HCT116 (cell line): ENCODE results near the gene B4GALT4. TPM values are rescaled to one million over a fixed set of nuclear protein-coding genes. Genes with fewer than 3 reads are reported as not detected.

Experiments
- ATAC-seq: fragments of 200-7000 bp; cut with Tn5 transposase; 2 replicates; pipeline ENCODE4 v1.9.1; 2020; ENCODE audit warnings: mild to moderate bottlenecking, moderate library complexity
- BruUV-seq: library from RNA; stranded (reverse); fragments of 400-500 nt; replicated peaks from 2 replicates; lab custom pipeline; 2021; lab: Mats Ljungman, UMichigan
- CTCF ChIA-PET: fragments of 300-600 bp; sonication (Branson Sonifier 250); formaldehyde crosslinking; loops from one replicate; lab custom pipeline; 2021; ENCODE audit warnings: antibody characterized with exemption; lab: Charles Lee
- POLR2A ChIA-PET: fragments of 300-600, 350-600 bp; sonication (Branson Sonifier 250); formaldehyde crosslinking; loops from one replicate; lab custom pipeline; 2021; ENCODE audit warnings: antibody characterized with exemption; lab: Charles Lee
- RAD21 ChIA-PET, 2 experiments: fragments of 300-600 bp; sonication (Branson Sonifier 250); formaldehyde crosslinking; loops; one replicate each; lab custom pipeline; 2023; ENCODE audit warnings: low total read pairs in 2 of 2; ENCODE audit not compliant: uncharacterized antibody in 2 of 2, unreplicated experiment in 2 of 2, low non-redundant PET in 1 of 2; lab: Charles Lee
- DNase-seq: peaks from one replicate; pipeline ENCODE4 v3.0.0-alpha.2; 2010; ENCODE audit warnings: low read depth, low spot score
- H2AFZ ChIP-seq: fragments of 200-600 bp; shearing (Covaris generic), sonication (generic); 2 replicates; pipeline ENCODE4 v1.6.1; 2017; ENCODE audit warnings: low read depth, mixed run types, mixed read lengths, antibody characterized with exemption, low read length; ENCODE audit not compliant: poor library complexity, severe bottlenecking
- H3K27ac ChIP-seq: 2 replicates; pipeline ENCODE4 v1.5.1; 2012; ENCODE audit warnings: low read depth, low read length
- H3K27me3 ChIP-seq: fragments of 200-600 bp; sonication (generic); 2 replicates; pipeline ENCODE4 v1.6.1; 2016; ENCODE audit warnings: mixed run types, low read length, mixed read lengths; ENCODE audit not compliant: insufficient read depth
- H3K36me3 ChIP-seq, 2 experiments: fragments of 200-500 bp in 1 of 2; fragments of 200-600 bp in 1 of 2; sonication (Bioruptor generic) in 1 of 2; sonication (generic) in 1 of 2; 2 replicates each; pipeline versions ENCODE4 v1.5.1 to v1.6.1; 2014 to 2016; ENCODE audit warnings: low read length in 2 of 2, inconsistent platforms in 1 of 2, mixed read lengths in 1 of 2, mixed run types in 1 of 2; ENCODE audit not compliant: insufficient read depth in 2 of 2, control insufficient read depth in 1 of 2
- H3K4me1 ChIP-seq, 2 experiments: fragments of 200-600 bp in 1 of 2; sonication (generic) in 1 of 2; 2 replicates each; pipeline versions ENCODE4 v1.5.1 to v1.6.1; 2012 to 2017; ENCODE audit warnings: low read length in 2 of 2, inconsistent platforms in 1 of 2, mild to moderate bottlenecking in 1 of 2, mixed read lengths in 1 of 2, mixed run types in 1 of 2, moderate library complexity in 1 of 2; ENCODE audit not compliant: insufficient read depth in 2 of 2, control insufficient read depth in 1 of 2
- H3K4me2 ChIP-seq: fragments of 200-600 bp; sonication (generic); 2 replicates; pipeline ENCODE4 v1.6.1; 2017; ENCODE audit warnings: mixed run types, low read length, mixed read lengths
- H3K4me3 ChIP-seq, 2 experiments: fragments of 200-600 bp in 1 of 2; sonication (generic) in 1 of 2; replicated peaks in 1 of 2; 2 replicates each; pipeline ENCODE4 v1.5.1; 2011 to 2016; ENCODE audit warnings: low read length in 2 of 2, control low read depth in 1 of 2, low read depth in 1 of 2, mild to moderate bottlenecking in 1 of 2, mixed read lengths in 1 of 2, mixed run types in 1 of 2
- H3K79me2 ChIP-seq: fragments of 200-600 bp; sonication (generic); 2 replicates; pipeline ENCODE4 v1.6.1; 2017; ENCODE audit warnings: mild to moderate bottlenecking, mixed run types, low read length, moderate library complexity, mixed read lengths; ENCODE audit not compliant: insufficient read depth
- H3K9ac ChIP-seq: fragments of 200-600 bp; sonication (generic); 2 replicates; pipeline ENCODE4 v1.6.1; 2016; ENCODE audit warnings: low read length, mixed read lengths
- H3K9me2 ChIP-seq: fragments of 200-600 bp; sonication (generic), shearing (Covaris generic); 2 replicates; pipeline ENCODE4 v1.6.1; 2017; ENCODE audit warnings: mixed run types, mild to moderate bottlenecking, moderate library complexity; ENCODE audit not compliant: insufficient read depth
- H3K9me3 ChIP-seq, 2 experiments: fragments of 200-500 bp in 1 of 2; fragments of 200-600 bp in 1 of 2; sonication (Bioruptor generic) in 1 of 2; sonication (generic) in 1 of 2; 2 replicates each; pipeline ENCODE4 v1.6.1; 2014 to 2017; ENCODE audit warnings: low read length in 2 of 2, mixed read lengths in 2 of 2, inconsistent platforms in 1 of 2, low read depth in 1 of 2, mild to moderate bottlenecking in 1 of 2, mixed run types in 1 of 2, moderate library complexity in 1 of 2; ENCODE audit not compliant: control insufficient read depth in 1 of 2, insufficient read depth in 1 of 2
- H4K20me1 ChIP-seq: fragments of 200-600 bp; sonication (generic), shearing (Covaris generic); 2 replicates; pipeline ENCODE4 v1.6.1; 2017; ENCODE audit warnings: mixed run types, mild to moderate bottlenecking, moderate library complexity; ENCODE audit not compliant: insufficient read depth
- ATF3 ChIP-seq: IDR thresholded peaks from 2 replicates; pipeline ENCODE4 v1.6.1; 2012
- EGR1 ChIP-seq: IDR thresholded peaks from 2 replicates; pipeline ENCODE4 v1.6.1; 2012; ENCODE audit warnings: low read depth
- ELF1 ChIP-seq: IDR thresholded peaks from 2 replicates; pipeline ENCODE4 v1.6.1; 2012; ENCODE audit warnings: low read depth, borderline replicate concordance
- EZH2 ChIP-seq: fragments of 200-600 bp; sonication (generic); IDR thresholded peaks from 2 replicates; pipeline ENCODE4 v1.6.1; 2017; ENCODE audit warnings: antibody characterized with exemption, mixed run types
- EZH2phosphoT487 ChIP-seq: fragments of 200-600 bp; IDR thresholded peaks from 2 replicates; pipeline ENCODE4 v1.6.1; 2018; ENCODE audit warnings: antibody characterized with exemption, borderline replicate concordance
- POLR2A ChIP-seq: IDR thresholded peaks from 2 replicates; pipeline ENCODE4 v1.7.0; 2011; ENCODE audit warnings: borderline replicate concordance; ENCODE audit not compliant: insufficient read depth, insufficient read length; ENCODE audit errors: extremely low read depth
- RAD21 ChIP-seq: IDR thresholded peaks from 2 replicates; pipeline ENCODE4 v1.6.1; 2012; ENCODE audit warnings: low read depth, mild to moderate bottlenecking
- REST ChIP-seq: IDR thresholded peaks from 2 replicates; pipeline ENCODE4 v1.6.1; 2012; ENCODE audit warnings: low read depth
- SIN3A ChIP-seq: IDR thresholded peaks from 2 replicates; pipeline ENCODE4 v1.6.1; 2012; ENCODE audit warnings: low read depth
- SRF ChIP-seq: IDR thresholded peaks from 2 replicates; pipeline ENCODE4 v1.6.1; 2012; ENCODE audit warnings: low read depth
- ZBTB33 ChIP-seq: IDR thresholded peaks from 2 replicates; pipeline ENCODE4 v1.6.1; 2011; ENCODE audit warnings: mild to moderate bottlenecking, low read length, moderate library complexity; ENCODE audit not compliant: insufficient replicate concordance; ENCODE audit errors: extremely low read depth
- intact Hi-C: fragments of 100-400 bp; cut with micrococcal nuclease; formaldehyde crosslinking; loops from 2 replicates; pipeline ENCODE4 v1.10.0; 2022
- total RNA-seq: library from RNA; stranded (reverse); gene quantifications from one replicate; pipeline ENCODE4 v1.2.1, GENCODE V29; 2021; ENCODE audit not compliant: unreplicated experiment

B4GALT4 gene
- total RNA-seq, 1 experiment from 2014 or later, result 15.9 TPM

GRCh38 chr3:119205685-119206084 is 35.0 kb downstream of the B4GALT4 start:
- ChIA-PET CTCF (no interaction called here), POLR2A (no interaction called here), RAD21 (no interaction called here)
- Histone ChIP-seq H3K9me2 (no peaks in the 10 kb centered on the region), H3K4me2 (no peak overlapping the region), H3K4me3 (no peak overlapping the region), H3K9ac (no peak overlapping the region), H4K20me1 (no peaks in the 10 kb centered on the region), H3K9me3 (no peaks in the 10 kb centered on the region), H3K36me3 (no peaks in the 10 kb centered on the region), H3K27ac (no peak overlapping the region), H3K4me1 (no peaks in the 10 kb centered on the region), H3K27me3 (no peaks in the 10 kb centered on the region), H3K79me2 (no peaks in the 10 kb centered on the region), H2AFZ (no peak overlapping the region)
- intact Hi-C loops, result no loop called here
- BruUV-seq, result no TSS peak
- TF ChIP-seq RAD21 (no peak), POLR2A (no peak), ELF1 (no peak), REST (no peak), EZH2phosphoT487 (no peak), EGR1 (no peak), ATF3 (no peak), SRF (no peak), ZBTB33 (no peak), SIN3A (no peak), EZH2 (no peak)
- DNase-seq, result no peak
- no peak for ATAC-seq
